Kidney (tissue), 14 donors: Measurements from ENCODE around the gene CREBL2. TPM values are rescaled to one million over a fixed set of nuclear protein-coding genes. Genes with fewer than 3 reads are reported as not detected.
"Not testable (repeated sequence)": the region's sequence is repeated elsewhere in the genome, so short reads cannot be mapped to it uniquely, and the experiment has no call there.

Source experiments
- DNase-seq, 5 donors: peaks; one replicate each; pipeline ENCODE4 v3.0.0-alpha.2; 2013 to 2020
- FAIRE-seq: peaks from 2 replicates; lab custom pipeline; 2012; peaks lifted over from hg19 to GRCh38; lab: Jason Lieb, UNC
- H3K27ac ChIP-seq, 2 donors: one replicate each; pipeline ENCODE4 v1.7.0; 2013; ENCODE audit warnings: low read depth in 2 of 2, low read length in 2 of 2, inconsistent platforms in 1 of 2
- H3K27me3 ChIP-seq: one replicate; pipeline ENCODE4 v1.7.1; 2013; ENCODE audit warnings: low read length, inconsistent platforms; ENCODE audit not compliant: control insufficient read depth, insufficient read depth
- H3K36me3 ChIP-seq, 3 donors: one replicate each; pipeline versions ENCODE4 v1.7.0 to v1.7.1; 2013; ENCODE audit warnings: low read length in 3 of 3, control low read depth in 1 of 3, inconsistent platforms in 1 of 3; ENCODE audit not compliant: insufficient read depth in 3 of 3, control insufficient read depth in 2 of 3
- H3K4me1 ChIP-seq, 3 donors: one replicate each; pipeline versions ENCODE4 v1.7.0 to v1.7.1; 2013; ENCODE audit warnings: low read length in 3 of 3, inconsistent platforms in 1 of 3, low read depth in 1 of 3; ENCODE audit not compliant: control insufficient read depth in 2 of 3, insufficient read depth in 2 of 3
- H3K4me3 ChIP-seq, 3 donors: one replicate each; pipeline versions ENCODE4 v1.7.0 to v1.8.1; 2013; ENCODE audit warnings: low read length in 3 of 3, control low read depth in 1 of 3, inconsistent platforms in 1 of 3
- H3K9ac ChIP-seq, 3 donors: one replicate each; pipeline versions ENCODE4 v1.7.0 to v1.7.1; 2013; ENCODE audit warnings: low read length in 3 of 3, control low read depth in 1 of 3, inconsistent platforms in 1 of 3
- H3K9me3 ChIP-seq, 3 donors: one replicate each; pipeline versions ENCODE4 v1.7.0 to v1.7.1; 2013; ENCODE audit warnings: low read length in 3 of 3, control low read depth in 1 of 3, inconsistent platforms in 1 of 3; ENCODE audit not compliant: control insufficient read depth in 2 of 3, insufficient read depth in 1 of 3
- CTCF ChIP-seq: IDR thresholded peaks from 3 replicates; pipeline ENCODE4 v1.5.1; 2012; ENCODE audit warnings: mild to moderate bottlenecking, moderate library complexity, borderline replicate concordance; ENCODE audit not compliant: insufficient read depth; ENCODE audit errors: extremely low read depth
- intact Hi-C: fragments of 100-400 bp; cut with DNase I; formaldehyde crosslinking; loops from one replicate; pipeline ENCODE4 v1.11.1; 2022
- polyA plus RNA-seq: library from polyadenylated mRNA; stranded (reverse); fragments of 350-450 nt; fragmentation: Illumina TruSeq; extraction: RNeasy Lipid Tissue Mini Kit (QIAGEN cat#74804); gene quantifications from one replicate; pipeline ENCODE4 v1.2.3, GENCODE V29; 2014; ENCODE audit warnings: low read depth, low replicate concordance; ENCODE audit not compliant: insufficient read depth
- total RNA-seq: library from RNA; stranded (reverse); fragmentation: NEBNext Ultra II Directional; extraction: Animal tissue kit (Norgen Biotek cat#: 25700); gene quantifications from one replicate; pipeline ENCODE4 v1.2.1, GENCODE V29; 2021
- donor health status: control.
- donor health status: control.
- donor health status: control.
- donor health status: control.
- donor health status: control.
- donor health status: DM: yes; HTN: yes; CAD: no.
- donor health status: Normal renal cell carcinoma (clear cell type).

The CREBL2 gene
- total and polyA plus RNA-seq, 2 donors from 2014 or later, result 35.8 to 38.6 TPM

GRCh38 chr12:12572659-12573058 is 39.0 kb upstream of the CREBL2 start:
- Histone ChIP-seq H3K27ac (no peak overlapping the region), H3K9me3 (no peaks in the 10 kb centered on the region), H3K4me3 (no peak overlapping the region), H3K36me3 (no peaks in the 10 kb centered on the region), H3K27me3 (no peaks in the 10 kb centered on the region), H3K9ac (no peak overlapping the region), H3K4me1 (no peaks in the 10 kb centered on the region)
- FAIRE-seq (no peak), DNase-seq (no peak)
- intact Hi-C loops, result no loop called here
- no peak for TF ChIP-seq CTCF

- H3K27ac ChIP-seq, result no peak overlapping the region
- H3K4me3 ChIP-seq, result no peak overlapping the region
- H3K9ac ChIP-seq, result no peak overlapping the region
- TF ChIP-seq CTCF, result no peak
- H3K36me3 ChIP-seq, result no peaks in the 10 kb centered on the region
- intact Hi-C loops, result no loop called here
- H3K4me1 ChIP-seq, result no peaks in the 10 kb centered on the region
- H3K9me3 ChIP-seq, result no peaks in the 10 kb centered on the region
- no peaks in the 10 kb centered on the region for H3K27me3 ChIP-seq
- FAIRE-seq, result no peak
- DNase-seq, result no peak
Measured at GRCh38 chr12:12577786-12578185, 33.9 kb upstream of the CREBL2 start.

GRCh38 chr12:12580716-12581115 is 31.0 kb upstream of the CREBL2 start:
- H3K4me1 ChIP-seq, H3K9ac ChIP-seq, intact Hi-C loops, H3K27ac ChIP-seq, H3K27me3 ChIP-seq, H3K9me3 ChIP-seq, DNase-seq, H3K36me3 ChIP-seq, FAIRE-seq, H3K4me3 ChIP-seq: not testable (repeated sequence)

- H3K4me1 ChIP-seq, result peaks cover 0 to 2% (median 0%) of the 10 kb centered on the region in 3 donors
- no peaks in the 10 kb centered on the region for H3K27me3 ChIP-seq
- H3K27ac ChIP-seq, result no peak overlapping the region
- no peaks in the 10 kb centered on the region for H3K9me3 ChIP-seq
- no peak for DNase-seq
- TF ChIP-seq CTCF, result no peak
- intact Hi-C loops, result no loop called here
- no peaks in the 10 kb centered on the region for H3K36me3 ChIP-seq
- no peak for FAIRE-seq
- H3K4me3 ChIP-seq, result no peak overlapping the region
- no peak overlapping the region for H3K9ac ChIP-seq
Measured at GRCh38 chr12:12582193-12582881, 29.3 kb upstream of the CREBL2 start.
